Measurements from ENCODE around the gene LRRC56. TPM values are rescaled to one million over a fixed set of nuclear protein-coding genes. Genes with fewer than 3 reads are reported as not detected.

LRRC56 gene
- polyA plus RNA-seq (2013, experiment 1 of 2) = 1.1 TPM
- polyA plus RNA-seq (2013, experiment 2 of 2) = 1.2 TPM

- Histone ChIP-seq H3K27me3 (ENCODE audit: control insufficient read depth in 3 of 3, insufficient read depth in 3 of 3, low read depth in 1 of 3, low read length in 3 of 3) (peaks cover 0 to 27% (median 4%) of the 10 kb centered on the region in 3 experiments), H3K14ac (ENCODE audit: low read length) (peak within 1 kb of the TSS; percentile 89), H3K4ac (ENCODE audit: low read length) (peak within 1 kb of the TSS; percentile 98), H3K18ac (ENCODE audit: low read length) (peak within 1 kb of the TSS; percentile 99), H3K9me3 (replicated peaks in 1 of 2; ENCODE audit: control insufficient read depth in 2 of 2, insufficient read depth in 1 of 2, low read depth in 1 of 2, low read length in 2 of 2) (peaks cover 0 to 2% of the 10 kb centered on the region in 2 donors), H3K4me2 (ENCODE audit: insufficient read depth, low read length, poor library complexity, severe bottlenecking) (peak within 1 kb of the TSS; percentile 86), H2BK120ac (ENCODE audit: low read depth, low read length) (peak within 1 kb of the TSS; percentile 99), H4K91ac (ENCODE audit: low read depth, low read length, poor library complexity) (no peak within 1 kb of the TSS), H2BK15ac (ENCODE audit: low read length) (peak within 1 kb of the TSS; percentile 100), H3K4me3 (ENCODE audit: low read length in 2 of 2) (peak within 1 kb of the TSS; percentile 76 to 77), H3K27ac (replicated peaks; ENCODE audit: low read length) (peak within 1 kb of the TSS; percentile 27), H3K79me1 (ENCODE audit: low read depth, low read length) (peaks cover 12% of the 10 kb centered on the region), H3K23ac (ENCODE audit: low read depth, low read length, poor library complexity) (peak within 1 kb of the TSS; percentile 97), H4K8ac (ENCODE audit: low read depth, low read length) (peak within 1 kb of the TSS; percentile 96), H3K4me1 (ENCODE audit: control insufficient read depth in 2 of 2, insufficient read depth in 1 of 2, low read depth in 1 of 2, low read length in 2 of 2) (peaks cover 18 to 24% of the 10 kb centered on the region in 2 donors), H2BK5ac (ENCODE audit: low read length) (peak within 1 kb of the TSS; percentile 44), H2AFZ (ENCODE audit: low read length) (peak within 1 kb of the TSS; percentile 98), H2AK5ac (ENCODE audit: low read depth, low read length) (peak within 1 kb of the TSS; percentile 99), H3K36me3 (replicated peaks in 1 of 2; ENCODE audit: control insufficient read depth in 2 of 2, insufficient read depth in 2 of 2, low read length in 2 of 2) (peaks cover 15 to 19% of the 10 kb centered on the region in 2 donors), H2BK12ac (ENCODE audit: low read length) (peak within 1 kb of the TSS; percentile 94), H3K9ac (ENCODE audit: low read depth, low read length, poor library complexity) (peak within 1 kb of the TSS; percentile 88)
- WGBS, 2 donors (ENCODE audit: extremely low coverage in 2 of 2, insufficient read length in 2 of 2, insufficient replicate concordance in 1 of 2) = no CpG with 5 or more reads among the region's 93 CpGs
- DNase-seq (ENCODE audit: low spot score) = peak; percentile 77
Observed at GRCh38 chr11:536841-537621, at the start of gene LRRC56. LRRC56 (plus strand) TSS chr11:537527; CDS start chr11:540685, 3,158 bp downstream.

- H4K8ac ChIP-seq (ENCODE audit: low read depth, low read length) = peak overlapping the region; percentile 65
- H4K91ac ChIP-seq (ENCODE audit: low read depth, low read length, poor library complexity) = no peak overlapping the region
- no peaks in the 10 kb centered on the region for H3K27me3 ChIP-seq (ENCODE audit: control insufficient read depth in 3 of 3, insufficient read depth in 3 of 3, low read depth in 1 of 3, low read length in 3 of 3)
- H2BK15ac ChIP-seq (ENCODE audit: low read length) = no peak overlapping the region
- H3K14ac ChIP-seq (ENCODE audit: low read length) = peak overlapping the region; percentile 38
- no peak overlapping the region for H3K18ac ChIP-seq (ENCODE audit: low read length)
- no peak overlapping the region for H3K27ac ChIP-seq (replicated peaks; ENCODE audit: low read length)
- peaks cover 12 to 25% of the 10 kb centered on the region in 2 donors for H3K36me3 ChIP-seq (replicated peaks in 1 of 2; ENCODE audit: control insufficient read depth in 2 of 2, insufficient read depth in 2 of 2, low read length in 2 of 2)
- no peak overlapping the region for H3K4ac ChIP-seq (ENCODE audit: low read length)
- H2AFZ ChIP-seq (ENCODE audit: low read length) = no peak overlapping the region
- peaks cover 0 to 3% of the 10 kb centered on the region in 2 donors for H3K9me3 ChIP-seq (replicated peaks in 1 of 2; ENCODE audit: control insufficient read depth in 2 of 2, insufficient read depth in 1 of 2, low read depth in 1 of 2, low read length in 2 of 2)
- H2BK12ac ChIP-seq (ENCODE audit: low read length) = no peak overlapping the region
- H2BK5ac ChIP-seq (ENCODE audit: low read length) = no peak overlapping the region
- no peak overlapping the region for H2AK5ac ChIP-seq (ENCODE audit: low read depth, low read length)
- H3K9ac ChIP-seq (ENCODE audit: low read depth, low read length, poor library complexity) = no peak overlapping the region
- peaks cover 19% of the 10 kb centered on the region for H3K79me1 ChIP-seq (ENCODE audit: low read depth, low read length)
- no peak for DNase-seq (ENCODE audit: low spot score)
- no peak overlapping the region for H2BK120ac ChIP-seq (ENCODE audit: low read depth, low read length)
- no CpG with 5 or more reads among the region's 22 CpGs for WGBS, 2 donors (ENCODE audit: extremely low coverage in 2 of 2, insufficient read length in 2 of 2, insufficient replicate concordance in 1 of 2)
- H3K23ac ChIP-seq (ENCODE audit: low read depth, low read length, poor library complexity) = no peak overlapping the region
- no peak overlapping the region for H3K4me3 ChIP-seq (ENCODE audit: low read length in 2 of 2)
- H3K4me1 ChIP-seq (ENCODE audit: control insufficient read depth in 2 of 2, insufficient read depth in 1 of 2, low read depth in 1 of 2, low read length in 2 of 2) = no peaks in the 10 kb centered on the region
- H3K4me2 ChIP-seq (ENCODE audit: insufficient read depth, low read length, poor library complexity, severe bottlenecking) = no peak overlapping the region
Observed at GRCh38 chr11:487571-488021, 49.7 kb upstream of the LRRC56 start.

GRCh38 chr11:488062-488461 is 49.3 kb upstream of the LRRC56 start:
- Histone ChIP-seq H2BK12ac (ENCODE audit: low read length) (no peak overlapping the region), H3K18ac (ENCODE audit: low read length) (no peak overlapping the region), H2AK5ac (ENCODE audit: low read depth, low read length) (no peak overlapping the region), H3K36me3 (replicated peaks in 1 of 2; ENCODE audit: control insufficient read depth in 2 of 2, insufficient read depth in 2 of 2, low read length in 2 of 2) (peaks cover 14 to 30% of the 10 kb centered on the region in 2 donors), H3K79me1 (ENCODE audit: low read depth, low read length) (peaks cover 19% of the 10 kb centered on the region), H3K4me1 (ENCODE audit: control insufficient read depth in 2 of 2, insufficient read depth in 1 of 2, low read depth in 1 of 2, low read length in 2 of 2) (no peaks in the 10 kb centered on the region), H3K4me2 (ENCODE audit: insufficient read depth, low read length, poor library complexity, severe bottlenecking) (no peak overlapping the region), H2BK15ac (ENCODE audit: low read length) (no peak overlapping the region), H3K9ac (ENCODE audit: low read depth, low read length, poor library complexity) (no peak overlapping the region), H2BK5ac (ENCODE audit: low read length) (no peak overlapping the region), H4K8ac (ENCODE audit: low read depth, low read length) (no peak overlapping the region), H3K9me3 (replicated peaks in 1 of 2; ENCODE audit: control insufficient read depth in 2 of 2, insufficient read depth in 1 of 2, low read depth in 1 of 2, low read length in 2 of 2) (peaks cover 0 to 3% of the 10 kb centered on the region in 2 donors), H3K27me3 (ENCODE audit: control insufficient read depth in 3 of 3, insufficient read depth in 3 of 3, low read depth in 1 of 3, low read length in 3 of 3) (no peaks in the 10 kb centered on the region), H3K4me3 (ENCODE audit: low read length in 2 of 2) (no peak overlapping the region), H2BK120ac (ENCODE audit: low read depth, low read length) (no peak overlapping the region), H4K91ac (ENCODE audit: low read depth, low read length, poor library complexity) (no peak overlapping the region), H2AFZ (ENCODE audit: low read length) (no peak overlapping the region), H3K4ac (ENCODE audit: low read length) (no peak overlapping the region), H3K27ac (replicated peaks; ENCODE audit: low read length) (no peak overlapping the region), H3K14ac (ENCODE audit: low read length) (no peak overlapping the region), H3K23ac (ENCODE audit: low read depth, low read length, poor library complexity) (peak overlapping the region; percentile 29)
- DNase-seq (ENCODE audit: low spot score) = no peak
- no CpG with 5 or more reads among the region's 25 CpGs for WGBS, 2 donors (ENCODE audit: extremely low coverage in 2 of 2, insufficient read length in 2 of 2, insufficient replicate concordance in 1 of 2)

- H2BK5ac ChIP-seq (ENCODE audit: low read length) = no peak overlapping the region
- no peak overlapping the region for H3K4ac ChIP-seq (ENCODE audit: low read length)
- DNase-seq (ENCODE audit: low spot score) = no peak
- peaks cover 19% of the 10 kb centered on the region for H3K79me1 ChIP-seq (ENCODE audit: low read depth, low read length)
- H3K4me3 ChIP-seq (ENCODE audit: low read length in 2 of 2) = no peak overlapping the region
- H2AK5ac ChIP-seq (ENCODE audit: low read depth, low read length) = no peak overlapping the region
- H4K91ac ChIP-seq (ENCODE audit: low read depth, low read length, poor library complexity) = no peak overlapping the region
- no peak overlapping the region for H3K18ac ChIP-seq (ENCODE audit: low read length)
- H2AFZ ChIP-seq (ENCODE audit: low read length) = no peak overlapping the region
- H3K36me3 ChIP-seq (replicated peaks in 1 of 2; ENCODE audit: control insufficient read depth in 2 of 2, insufficient read depth in 2 of 2, low read length in 2 of 2) = peaks cover 14 to 31% of the 10 kb centered on the region in 2 donors
- H3K9ac ChIP-seq (ENCODE audit: low read depth, low read length, poor library complexity) = no peak overlapping the region
- H3K9me3 ChIP-seq (replicated peaks in 1 of 2; ENCODE audit: control insufficient read depth in 2 of 2, insufficient read depth in 1 of 2, low read depth in 1 of 2, low read length in 2 of 2) = peaks cover 0 to 3% of the 10 kb centered on the region in 2 donors
- no peak overlapping the region for H3K27ac ChIP-seq (replicated peaks; ENCODE audit: low read length)
- H2BK120ac ChIP-seq (ENCODE audit: low read depth, low read length) = no peak overlapping the region
- peak overlapping the region; percentile 31 for H3K23ac ChIP-seq (ENCODE audit: low read depth, low read length, poor library complexity)
- no peaks in the 10 kb centered on the region for H3K4me1 ChIP-seq (ENCODE audit: control insufficient read depth in 2 of 2, insufficient read depth in 1 of 2, low read depth in 1 of 2, low read length in 2 of 2)
- no CpG with 5 or more reads among the region's 19 CpGs for WGBS, 2 donors (ENCODE audit: extremely low coverage in 2 of 2, insufficient read length in 2 of 2, insufficient replicate concordance in 1 of 2)
- no peak overlapping the region for H2BK12ac ChIP-seq (ENCODE audit: low read length)
- no peak overlapping the region for H3K4me2 ChIP-seq (ENCODE audit: insufficient read depth, low read length, poor library complexity, severe bottlenecking)
- no peak overlapping the region for H3K14ac ChIP-seq (ENCODE audit: low read length)
- H2BK15ac ChIP-seq (ENCODE audit: low read length) = no peak overlapping the region
- no peaks in the 10 kb centered on the region for H3K27me3 ChIP-seq (ENCODE audit: control insufficient read depth in 3 of 3, insufficient read depth in 3 of 3, low read depth in 1 of 3, low read length in 3 of 3)
- peak overlapping the region; percentile 17 for H4K8ac ChIP-seq (ENCODE audit: low read depth, low read length)
Observed at GRCh38 chr11:488579-488978, 48.7 kb upstream of the LRRC56 start.

Measured in neuronal stem cell (in vitro differentiated cells).